ENCODE data around the gene COPRS. TPM values are rescaled to one million over a fixed set of nuclear protein-coding genes. Genes with fewer than 3 reads are reported as not detected.
A peak's percentile ranks its signal among the peaks of the same experiment; 100 is the strongest.
"Not testable (repeated sequence)": the region's sequence is repeated elsewhere in the genome, so short reads cannot be mapped to it uniquely, and the experiment has no call there.

COPRS gene
- total and polyA plus RNA-seq, 7 donors, result 29.4 to 216 (median 135) TPM

GRCh38 chr17:31824766-31825360, 34.2 kb downstream of the COPRS start:
- 27 to 56% methylated on average over 7 of the region's 7 CpGs for WGBS, 2 donors
- peak overlapping the region in 2 of 4 donors; percentile 2 to 44 for H3K27ac ChIP-seq
- no peaks in the 10 kb centered on the region for H3K36me3 ChIP-seq
- no peaks in the 10 kb centered on the region for H3K9me3 ChIP-seq
- no peak overlapping the region for H3K4me3 ChIP-seq
- TF ChIP-seq EP300 (IDR thresholded peaks at IDR 0.05), result no peak
- TF ChIP-seq POLR2AphosphoS5 (IDR thresholded peaks at IDR 0.05), result peak in 1 of 4 donors; percentile 11
- no peak for TF ChIP-seq POLR2A (IDR thresholded peaks at IDR 0.05)
- peaks cover 0 to 20% (median 14%) of the 10 kb centered on the region in 4 donors for H3K4me1 ChIP-seq
- no peaks in the 10 kb centered on the region for H3K27me3 ChIP-seq
- intact Hi-C loops (cut with DNase I), result no loop called here
- DNase-seq, result no peak

DNA sequence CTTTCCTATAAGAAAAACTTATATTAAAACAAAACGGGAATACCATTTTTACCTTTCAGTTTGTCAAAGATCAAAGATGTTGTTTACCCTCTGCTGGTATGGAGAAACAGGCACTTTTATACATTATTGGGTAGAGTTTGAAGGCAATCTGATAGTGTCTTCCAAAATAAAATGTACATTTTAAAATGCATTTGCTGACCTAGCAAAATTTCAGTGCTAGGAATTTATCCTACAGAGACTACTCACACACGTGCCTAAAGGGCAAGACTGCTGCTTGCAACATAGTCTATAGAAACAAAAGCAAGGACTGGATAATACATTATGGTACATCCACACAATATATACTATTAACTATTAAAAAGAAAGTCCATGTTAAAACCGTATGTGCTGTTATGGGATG, 36.0 kb downstream of the COPRS start:
- H3K27ac ChIP-seq, result no peak overlapping the region
- H3K4me1 ChIP-seq, result peaks cover 0 to 20% (median 14%) of the 10 kb centered on the region in 4 donors
- no peaks in the 10 kb centered on the region for H3K9me3 ChIP-seq
- no peak for DNase-seq
- no peak for TF ChIP-seq POLR2AphosphoS5 (IDR thresholded peaks at IDR 0.05)
- TF ChIP-seq, protein P1, sequence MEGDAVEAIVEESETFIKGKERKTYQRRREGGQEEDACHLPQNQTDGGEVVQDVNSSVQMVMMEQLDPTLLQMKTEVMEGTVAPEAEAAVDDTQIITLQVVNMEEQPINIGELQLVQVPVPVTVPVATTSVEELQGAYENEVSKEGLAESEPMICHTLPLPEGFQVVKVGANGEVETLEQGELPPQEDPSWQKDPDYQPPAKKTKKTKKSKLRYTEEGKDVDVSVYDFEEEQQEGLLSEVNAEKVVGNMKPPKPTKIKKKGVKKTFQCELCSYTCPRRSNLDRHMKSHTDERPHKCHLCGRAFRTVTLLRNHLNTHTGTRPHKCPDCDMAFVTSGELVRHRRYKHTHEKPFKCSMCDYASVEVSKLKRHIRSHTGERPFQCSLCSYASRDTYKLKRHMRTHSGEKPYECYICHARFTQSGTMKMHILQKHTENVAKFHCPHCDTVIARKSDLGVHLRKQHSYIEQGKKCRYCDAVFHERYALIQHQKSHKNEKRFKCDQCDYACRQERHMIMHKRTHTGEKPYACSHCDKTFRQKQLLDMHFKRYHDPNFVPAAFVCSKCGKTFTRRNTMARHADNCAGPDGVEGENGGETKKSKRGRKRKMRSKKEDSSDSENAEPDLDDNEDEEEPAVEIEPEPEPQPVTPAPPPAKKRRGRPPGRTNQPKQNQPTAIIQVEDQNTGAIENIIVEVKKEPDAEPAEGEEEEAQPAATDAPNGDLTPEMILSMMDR (IDR thresholded peaks at IDR 0.05), result no peak
- no peak for TF ChIP-seq POLR2A (IDR thresholded peaks at IDR 0.05)
- no peak for TF ChIP-seq EP300 (IDR thresholded peaks at IDR 0.05)
- intact Hi-C loops (cut with DNase I), result no loop called here
- no peaks in the 10 kb centered on the region for H3K27me3 ChIP-seq
- no peaks in the 10 kb centered on the region for H3K36me3 ChIP-seq
- no peak overlapping the region for H3K4me3 ChIP-seq
- 69 to 80% methylated on average over 3 of the region's 3 CpGs for WGBS, 2 donors

DNA sequence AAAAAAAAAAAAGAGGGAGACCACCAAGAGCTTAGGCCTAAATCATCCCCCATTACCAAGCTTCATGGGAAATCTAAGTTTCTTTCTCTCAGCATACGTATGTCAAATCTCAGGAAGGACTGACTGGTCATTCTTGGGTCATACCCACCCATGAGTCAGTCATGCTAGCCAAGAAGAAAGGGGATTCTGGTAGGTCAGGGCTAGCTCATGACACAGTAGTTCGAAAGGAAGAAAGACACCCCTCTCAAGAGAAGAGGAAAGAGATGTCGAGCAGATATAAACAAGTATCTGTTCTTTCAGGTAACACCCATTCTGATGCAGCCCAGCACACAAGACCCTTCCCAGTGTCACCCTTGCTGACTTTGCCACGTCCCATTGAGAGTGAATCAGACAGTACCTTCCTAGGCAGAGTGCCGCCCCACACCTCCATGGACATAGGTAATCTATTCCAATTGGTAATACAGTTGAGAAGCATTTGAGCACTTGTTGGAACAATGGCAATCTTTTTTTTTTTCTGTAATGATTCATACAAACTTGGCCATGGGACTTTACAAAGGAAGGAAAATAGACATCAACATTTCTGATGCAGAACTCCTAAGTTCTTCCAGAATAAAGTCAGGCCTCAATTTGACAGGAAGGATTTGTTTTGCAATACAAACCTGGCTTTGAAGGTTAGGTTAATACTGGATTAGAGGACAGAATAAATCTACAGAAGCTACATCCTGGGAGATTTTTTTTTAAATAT, 38.2 kb downstream of the COPRS start:
- H3K4me3 ChIP-seq, result no peak overlapping the region
- H3K36me3 ChIP-seq, result no peaks in the 10 kb centered on the region
- no peaks in the 10 kb centered on the region for H3K27me3 ChIP-seq
- TF ChIP-seq POLR2A (IDR thresholded peaks at IDR 0.05) (no peak), EP300 (IDR thresholded peaks at IDR 0.05) (no peak), POLR2AphosphoS5 (IDR thresholded peaks at IDR 0.05) (no peak)
- TF ChIP-seq, protein P1 (IDR thresholded peaks at IDR 0.05), result no peak
- intact Hi-C loops (cut with DNase I), result no loop called here
- no peak overlapping the region for H3K27ac ChIP-seq
- peaks cover 0 to 14% (median 13%) of the 10 kb centered on the region in 4 donors for H3K4me1 ChIP-seq
- 85 to 92% methylated on average over 5 of the region's 5 CpGs for whole genome bisulfite sequencing, 2 donors
- DNase-seq, result no peak
- no peaks in the 10 kb centered on the region for H3K9me3 ChIP-seq

DNA sequence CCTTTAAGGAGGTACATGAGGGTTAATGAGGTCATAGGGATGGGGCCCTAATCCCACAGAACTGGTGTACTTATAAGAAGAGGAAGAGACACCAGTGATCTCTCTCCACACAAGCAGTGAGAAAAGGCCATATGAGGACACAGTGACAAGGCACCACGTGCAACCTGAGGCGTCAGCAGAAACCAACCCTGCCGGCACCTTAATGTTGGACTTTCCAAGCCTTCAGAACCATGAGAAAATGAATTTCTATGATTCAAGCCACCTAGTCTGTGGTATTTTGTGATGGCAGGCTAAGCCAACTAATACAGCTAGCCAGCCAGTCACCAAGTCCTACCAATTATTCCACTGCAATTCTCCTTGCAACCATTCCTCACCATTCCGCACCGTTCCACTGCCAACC, 39.5 kb downstream of the COPRS start:
- H3K4me1 ChIP-seq, result peaks cover 0 to 5% (median 5%) of the 10 kb centered on the region in 4 donors
- DNase-seq, result no peak
- H3K36me3 ChIP-seq, result no peaks in the 10 kb centered on the region
- intact Hi-C loops (cut with DNase I), result no loop called here
- no peak overlapping the region for H3K4me3 ChIP-seq
- TF ChIP-seq, protein P1 (IDR thresholded peaks at IDR 0.05), result no peak
- no peak for TF ChIP-seq EP300 (IDR thresholded peaks at IDR 0.05)
- no peak for TF ChIP-seq POLR2A (IDR thresholded peaks at IDR 0.05)
- H3K27me3 ChIP-seq, result no peaks in the 10 kb centered on the region
- WGBS, 2 donors, result 97% methylated on average over 5 of the region's 5 CpGs
- no peaks in the 10 kb centered on the region for H3K9me3 ChIP-seq
- no peak overlapping the region for H3K27ac ChIP-seq

- DNase-seq; H3K9me3 ChIP-seq; H3K36me3 ChIP-seq; intact Hi-C loops (cut with DNase I); H3K27ac ChIP-seq; H3K4me3 ChIP-seq; H3K4me1 ChIP-seq; H3K27me3 ChIP-seq: not testable (repeated sequence)
- WGBS, 2 donors, result 92 to 93% methylated on average over 7 of the region's 7 CpGs
Measured at GRCh38 chr17:31818863-31819262, 40.2 kb downstream of the COPRS start.

Data from sigmoid colon (tissue), 7 donors.